ENCODE data around the gene ATP6V1A. TPM values are rescaled to one million over a fixed set of nuclear protein-coding genes. Genes with fewer than 3 reads are reported as not detected.
"Not testable (repeated sequence)": the region's sequence is repeated elsewhere in the genome, so short reads cannot be mapped to it uniquely, and the experiment has no call there.

ATP6V1A gene
- total RNA-seq, 4 donors from 2014 or later, result 23.0 to 38.8 (median 26.1) TPM

DNA sequence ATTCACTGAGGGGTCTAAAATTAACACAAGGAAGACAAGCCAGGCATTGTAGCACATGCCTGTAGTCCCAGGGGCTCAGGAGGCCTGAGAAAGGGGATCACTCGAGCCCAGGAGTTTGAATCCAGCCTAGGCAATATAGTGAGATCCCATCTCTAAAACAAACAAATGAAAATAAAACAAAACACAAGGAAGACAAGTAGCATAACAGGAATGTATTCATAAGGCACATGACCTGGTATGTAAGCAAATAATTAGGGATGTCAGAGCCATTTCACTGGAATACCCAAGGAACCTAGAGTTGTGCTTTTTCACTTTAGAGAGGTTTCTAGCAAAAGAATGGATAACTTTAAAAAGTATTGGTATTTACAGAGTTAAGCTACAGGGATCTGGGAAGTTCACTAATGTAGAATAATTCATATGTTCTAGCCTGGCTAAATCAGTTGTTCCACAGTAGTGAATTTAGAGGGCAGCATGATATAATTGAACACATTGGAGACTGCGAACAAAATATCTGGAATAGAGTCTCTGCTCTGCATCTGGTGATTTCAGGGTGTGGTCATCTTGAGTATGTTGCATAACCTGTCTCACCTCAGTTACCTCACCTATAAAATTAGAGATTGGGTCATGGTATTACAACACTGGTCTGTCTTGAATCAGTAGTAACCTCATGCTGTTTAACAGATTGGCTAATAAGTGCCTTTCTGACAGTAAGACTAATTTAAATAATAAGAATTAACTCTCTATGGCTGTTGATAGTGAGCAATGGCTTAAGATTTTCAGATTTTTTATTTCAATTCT is 101.0 kb downstream of the ATP6V1A start:
- no peaks in the 10 kb centered on the region for H3K36me3 ChIP-seq
- H3K9me3 ChIP-seq, result no peaks in the 10 kb centered on the region
- no peak for ATAC-seq
- H3K4me3 ChIP-seq, result no peak overlapping the region
- 75 to 89% methylated on average over 2 of the region's 2 CpGs for WGBS, 2 donors (ENCODE audit: low coverage in 1 of 2)
- no peak overlapping the region for H3K27ac ChIP-seq
- H3K4me1 ChIP-seq, result no peaks in the 10 kb centered on the region
- TF ChIP-seq, protein P1, sequence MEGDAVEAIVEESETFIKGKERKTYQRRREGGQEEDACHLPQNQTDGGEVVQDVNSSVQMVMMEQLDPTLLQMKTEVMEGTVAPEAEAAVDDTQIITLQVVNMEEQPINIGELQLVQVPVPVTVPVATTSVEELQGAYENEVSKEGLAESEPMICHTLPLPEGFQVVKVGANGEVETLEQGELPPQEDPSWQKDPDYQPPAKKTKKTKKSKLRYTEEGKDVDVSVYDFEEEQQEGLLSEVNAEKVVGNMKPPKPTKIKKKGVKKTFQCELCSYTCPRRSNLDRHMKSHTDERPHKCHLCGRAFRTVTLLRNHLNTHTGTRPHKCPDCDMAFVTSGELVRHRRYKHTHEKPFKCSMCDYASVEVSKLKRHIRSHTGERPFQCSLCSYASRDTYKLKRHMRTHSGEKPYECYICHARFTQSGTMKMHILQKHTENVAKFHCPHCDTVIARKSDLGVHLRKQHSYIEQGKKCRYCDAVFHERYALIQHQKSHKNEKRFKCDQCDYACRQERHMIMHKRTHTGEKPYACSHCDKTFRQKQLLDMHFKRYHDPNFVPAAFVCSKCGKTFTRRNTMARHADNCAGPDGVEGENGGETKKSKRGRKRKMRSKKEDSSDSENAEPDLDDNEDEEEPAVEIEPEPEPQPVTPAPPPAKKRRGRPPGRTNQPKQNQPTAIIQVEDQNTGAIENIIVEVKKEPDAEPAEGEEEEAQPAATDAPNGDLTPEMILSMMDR (IDR thresholded peaks at IDR 0.05), result no peak
- no peak for TF ChIP-seq POLR2A (IDR thresholded peaks at IDR 0.05)
- no peak for TF ChIP-seq EP300 (IDR thresholded peaks at IDR 0.05)
- no peak for TF ChIP-seq POLR2AphosphoS5 (IDR thresholded peaks at IDR 0.05)
- no peaks in the 10 kb centered on the region for H3K27me3 ChIP-seq

DNA sequence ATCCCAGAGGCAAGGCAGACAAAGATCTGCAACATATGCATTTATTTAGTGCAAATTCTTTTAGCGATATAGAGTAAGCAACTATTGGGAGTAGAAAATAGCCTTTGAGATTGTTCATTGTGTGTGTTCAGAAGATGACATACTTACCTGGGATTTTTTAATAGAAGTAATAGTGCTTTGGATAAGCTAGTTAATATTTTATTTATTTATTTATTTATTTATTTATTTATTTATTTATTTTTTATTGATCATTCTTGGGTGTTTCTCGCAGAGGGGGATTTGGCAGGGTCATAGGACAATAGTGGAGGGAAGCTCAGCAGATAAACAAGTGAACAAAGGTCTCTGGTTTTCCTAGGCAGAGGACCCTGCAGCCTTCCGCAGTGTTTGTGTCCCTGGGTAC is 102.2 kb downstream of the ATP6V1A start:
- 76 to 100% methylated on average over 1 to 2 of the region's 3 CpGs for WGBS, 2 donors (ENCODE audit: low coverage in 1 of 2)
- ATAC-seq, H3K9me3 ChIP-seq, H3K36me3 ChIP-seq, H3K4me1 ChIP-seq, H3K27ac ChIP-seq, H3K4me3 ChIP-seq, H3K27me3 ChIP-seq: not testable (repeated sequence)

DNA sequence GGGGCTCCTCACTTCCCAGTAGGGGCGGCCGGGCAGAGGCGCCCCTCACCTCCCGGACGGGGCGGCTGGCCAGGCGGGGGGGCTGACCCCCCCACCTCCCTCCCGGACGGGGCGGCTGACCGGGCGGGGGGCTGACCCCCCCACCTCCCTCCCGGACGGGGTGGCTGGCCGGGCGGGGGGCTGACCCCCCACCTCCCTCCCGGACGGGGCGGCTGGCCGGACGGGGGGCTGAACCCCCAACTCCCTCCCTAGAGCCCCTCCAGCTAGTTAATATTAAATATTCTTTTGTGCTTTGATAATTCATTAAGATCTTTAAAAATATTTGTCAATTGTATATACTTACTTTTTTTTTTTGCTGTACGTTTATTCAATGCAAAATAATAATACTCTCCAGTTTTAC is 103.0 kb downstream of the ATP6V1A start:
- not testable (repeated sequence) for ATAC-seq, H3K4me3 ChIP-seq

DNA sequence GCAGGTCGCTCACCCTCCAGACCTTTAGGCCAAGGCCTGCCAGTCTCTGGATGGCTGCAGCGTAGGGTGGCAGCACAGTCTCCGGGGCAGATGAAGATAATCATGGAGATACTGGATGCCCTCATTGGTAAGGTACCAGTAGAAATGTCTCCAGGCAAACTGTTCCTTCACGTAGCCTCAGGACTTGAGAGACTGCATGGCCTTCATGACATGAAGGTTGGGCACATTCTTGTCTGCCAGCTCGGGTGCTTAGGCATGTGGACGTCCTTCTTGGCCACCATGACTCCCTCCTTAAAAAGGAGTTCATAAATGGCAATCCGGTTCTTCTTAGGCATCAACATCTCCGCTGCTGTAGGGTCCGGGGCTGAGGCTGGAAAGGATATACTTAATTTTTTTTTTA is 103.6 kb downstream of the ATP6V1A start:
- H3K27ac ChIP-seq, ATAC-seq, H3K4me1 ChIP-seq, H3K4me3 ChIP-seq, H3K9me3 ChIP-seq, H3K27me3 ChIP-seq, H3K36me3 ChIP-seq: not testable (repeated sequence)
- WGBS, 2 donors (ENCODE audit: low coverage in 1 of 2), result 98% methylated on average over 8 of the region's 9 CpGs; no CpG with 5 or more reads in 1 of the 2 donors

More for the DNA sequence above, 103.0 kb downstream of the ATP6V1A start:
- not testable (repeated sequence) for H3K4me1 ChIP-seq, H3K36me3 ChIP-seq, H3K9me3 ChIP-seq, H3K27me3 ChIP-seq, H3K27ac ChIP-seq
- WGBS, 2 donors (ENCODE audit: low coverage in 1 of 2), result 100% methylated on average over 1 of the region's 22 CpGs; no CpG with 5 or more reads in 1 of the 2 donors

DNA sequence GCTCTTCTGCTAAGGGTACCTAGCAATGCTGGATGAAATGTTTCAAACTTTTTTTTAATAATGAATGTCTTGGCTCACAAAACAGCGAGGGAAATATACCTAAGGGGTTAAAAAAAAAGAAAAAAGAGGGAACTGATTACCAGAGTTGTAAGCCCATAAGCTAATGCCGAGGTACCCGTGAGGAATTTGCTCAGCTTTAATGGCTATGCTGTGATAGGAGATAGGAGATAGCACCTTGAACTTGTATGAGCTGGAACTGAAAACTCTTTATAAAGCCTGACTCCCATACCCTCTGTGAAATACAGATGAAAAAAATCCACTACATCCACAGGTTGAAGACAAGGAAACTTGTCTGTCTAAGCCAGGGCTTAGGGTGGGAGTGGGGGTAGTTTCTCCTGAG is 105.7 kb downstream of the ATP6V1A start:
- no peak for TF ChIP-seq POLR2A (IDR thresholded peaks at IDR 0.05)
- TF ChIP-seq EP300 (IDR thresholded peaks at IDR 0.05), result no peak
- TF ChIP-seq, protein P1 (IDR thresholded peaks at IDR 0.05), result no peak
- no peak for TF ChIP-seq POLR2AphosphoS5 (IDR thresholded peaks at IDR 0.05)
- Histone ChIP-seq H3K4me3 (no peak overlapping the region), H3K9me3 (no peaks in the 10 kb centered on the region), H3K27me3 (no peaks in the 10 kb centered on the region), H3K36me3 (no peaks in the 10 kb centered on the region), H3K27ac (no peak overlapping the region), H3K4me1 (no peaks in the 10 kb centered on the region)
- ATAC-seq, result no peak
- WGBS, 2 donors (ENCODE audit: low coverage in 1 of 2), result 11 to 77% methylated on average over 3 of the region's 3 CpGs

Other genes with a start within 250 kb of the ATP6V1A start
- 10 to 100 TPM; 11.4 to 26.5 (median 19.9) TPM for gene SPICE1, start 231.9 kb upstream of the ATP6V1A start, total RNA-seq
- gene SIDT1, start 214.5 kb upstream of the ATP6V1A start, total RNA-seq, result under 1 TPM; 0.15 to 0.99 (median 0.86) TPM
- 10 to 100 TPM; 27.3 to 33.2 (median 29.6) TPM for gene USF3, start 50.4 kb upstream of the ATP6V1A start, total RNA-seq
- gene NAA50, start 786 bp upstream of the ATP6V1A start, total RNA-seq, result 100 to 1,000 TPM; 127 to 172 (median 147) TPM
- 1 to 10 TPM in 2 of 4 donors, under 1 TPM in 1, not detected in 1; 0.54 to 3.6 (median 1.4) TPM for gene GRAMD1C, start 91.8 kb downstream of the ATP6V1A start, total RNA-seq
- gene ZDHHC23, start 201.0 kb downstream of the ATP6V1A start, total RNA-seq, result 1 to 10 TPM; 1.2 to 4.4 (median 2.2) TPM

Data from gastroesophageal sphincter (tissue), 4 donors.